ENCODE data around the gene SLAMF6.

The SLAMF6 gene

DNA sequence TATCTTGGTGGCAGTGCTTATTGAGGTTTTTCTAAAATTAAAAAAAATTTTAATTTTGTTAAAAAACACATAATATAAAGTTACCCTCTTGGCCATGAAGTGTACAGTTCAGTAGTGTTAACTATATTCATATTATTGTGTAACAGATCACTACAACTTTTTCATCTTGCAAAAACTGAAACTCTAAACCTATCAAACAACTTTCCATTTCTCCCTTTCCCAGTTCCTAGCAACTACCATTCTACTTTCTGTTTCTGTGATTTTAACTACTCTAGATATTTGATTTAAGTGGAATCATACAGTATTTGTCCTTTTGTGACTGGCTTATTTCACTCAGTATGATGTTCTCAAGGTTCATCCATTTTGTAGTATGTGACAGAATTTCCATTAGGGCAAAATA is 55.5 kb downstream of the SLAMF6 start:
- DNase-seq (ENCODE audit: low read depth, low spot score), result no peak

GRCh38 chr1:160466961-160467360 is 56.1 kb downstream of the SLAMF6 start:
- no peak for DNase-seq (ENCODE audit: low read depth, low spot score)

- DNase-seq (ENCODE audit: low read depth, low spot score), result no peak
Measured at GRCh38 chr1:160465123-160465522, 57.9 kb downstream of the SLAMF6 start.

DNA sequence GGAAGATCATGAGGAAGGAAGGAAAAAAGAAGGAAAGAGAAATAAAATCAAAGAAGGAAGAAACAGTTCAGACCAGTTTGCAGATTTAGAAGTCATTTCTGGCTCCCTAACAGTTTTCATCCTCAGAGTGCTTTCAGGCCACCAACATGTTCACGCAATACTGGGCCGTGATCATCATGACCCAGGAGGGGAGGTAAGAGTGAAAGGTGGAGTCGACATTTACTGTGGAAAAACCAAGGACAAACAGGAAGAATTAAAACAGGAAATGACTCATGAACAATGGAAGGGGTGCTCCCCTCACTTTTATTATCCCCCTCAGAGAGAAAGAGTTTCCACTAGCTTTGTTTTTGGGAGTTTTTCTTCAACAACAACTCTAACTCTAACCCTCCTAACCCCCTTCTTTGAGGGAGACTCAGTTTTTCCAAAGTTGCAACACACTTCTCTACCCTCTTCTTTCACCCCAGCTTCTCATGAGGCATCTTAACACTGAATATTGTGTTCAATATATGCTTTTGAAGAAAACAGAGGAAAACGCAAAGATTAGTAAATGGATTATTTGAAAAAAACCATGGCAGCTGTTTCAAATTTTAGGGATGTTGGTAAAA is 62.3 kb downstream of the SLAMF6 start:
- no peak for DNase-seq (ENCODE audit: low read depth, low spot score)

DNA sequence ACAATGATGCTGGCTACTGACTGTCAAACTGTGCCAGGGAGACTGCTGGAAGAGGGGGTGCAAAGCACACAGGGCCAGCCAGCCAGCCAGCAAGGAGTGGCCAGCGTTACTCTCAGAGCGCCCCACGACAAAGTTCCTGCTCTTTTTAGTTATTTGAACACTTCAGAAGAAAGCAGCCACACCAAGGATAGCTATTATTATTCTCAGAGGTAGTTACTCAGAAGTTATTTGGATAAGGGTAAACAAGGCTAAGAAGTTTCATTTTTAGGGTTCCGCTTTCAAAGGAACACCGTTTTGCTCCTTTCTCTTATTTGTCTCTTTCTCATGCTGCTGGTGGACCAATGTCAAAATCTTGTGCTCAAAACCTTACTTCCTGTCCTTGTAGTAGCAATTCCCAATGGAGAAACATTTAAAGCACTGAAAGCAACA is 62.8 kb downstream of the SLAMF6 start:
- DNase-seq (ENCODE audit: low read depth, low spot score), result no peak

- DNase-seq (ENCODE audit: low read depth, low spot score), result no peak
Measured at GRCh38 chr1:160459687-160460086, 63.4 kb downstream of the SLAMF6 start.

GRCh38 chr1:160459056-160459455 is 64.0 kb downstream of the SLAMF6 start:
- no peak for DNase-seq (ENCODE audit: low read depth, low spot score)

GRCh38 chr1:160455153-160455517 is 67.9 kb downstream of the SLAMF6 start:
- DNase-seq (ENCODE audit: low read depth, low spot score), result no peak

- DNase-seq (ENCODE audit: low read depth, low spot score), result no peak
Measured at GRCh38 chr1:160454371-160455152, 68.5 kb downstream of the SLAMF6 start.

DNA sequence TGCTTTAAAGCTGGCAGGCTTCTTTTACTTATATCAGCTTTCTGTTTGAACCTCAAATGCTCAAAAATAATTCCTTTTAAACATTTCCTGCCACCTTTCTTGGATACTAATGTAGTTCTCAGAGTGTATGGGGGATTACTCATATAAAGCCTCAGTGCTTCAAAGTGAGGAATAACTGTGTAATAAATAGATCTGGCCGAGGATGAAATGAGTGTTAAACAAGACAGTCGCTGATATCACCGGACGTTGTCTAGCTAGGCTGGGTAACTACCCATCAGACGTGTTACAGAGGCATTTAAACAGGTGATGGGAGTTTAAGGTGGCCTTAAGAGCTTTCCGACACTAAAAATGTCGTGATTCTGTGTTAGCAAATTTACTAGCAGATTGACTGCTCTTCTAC is 69.6 kb downstream of the SLAMF6 start:
- no peak for DNase-seq (ENCODE audit: low read depth, low spot score)

- no peak for DNase-seq (ENCODE audit: low read depth, low spot score)
Measured at GRCh38 chr1:160451859-160452232, 71.2 kb downstream of the SLAMF6 start.

DNA sequence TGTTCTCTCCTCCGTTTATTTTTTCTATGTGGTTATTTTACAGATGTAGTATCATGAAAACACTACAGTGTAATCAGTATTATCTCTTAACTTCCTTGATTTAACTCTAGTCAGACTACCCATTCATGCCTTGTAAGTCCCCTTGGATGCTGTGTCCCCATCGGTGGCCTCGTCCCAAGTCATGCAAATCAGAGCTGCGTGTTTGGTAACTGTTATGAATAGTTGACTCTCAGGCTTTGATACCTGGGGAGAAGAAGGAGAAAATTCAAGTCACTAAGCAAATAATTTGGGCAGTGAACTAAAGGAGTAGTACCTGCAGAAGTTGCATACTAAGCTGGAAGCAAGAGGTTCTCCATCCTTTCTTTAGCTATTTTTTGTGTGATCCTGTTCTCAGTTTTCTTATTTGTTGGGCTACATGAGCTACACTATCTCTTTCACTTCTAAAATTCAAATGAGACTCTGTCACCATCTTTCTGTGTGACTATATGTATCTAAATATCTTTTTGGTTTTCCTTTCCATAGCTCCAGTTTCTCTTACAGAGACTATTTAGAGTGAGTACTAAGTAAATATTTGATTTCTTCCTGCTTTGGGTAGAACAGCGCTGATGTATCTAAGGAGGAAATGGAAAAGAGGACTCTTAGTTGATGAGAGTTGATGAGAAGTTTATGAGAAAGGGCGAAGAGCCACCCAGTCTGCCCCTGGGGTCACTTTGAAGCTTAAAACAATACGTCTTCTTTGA is 71.8 kb downstream of the SLAMF6 start:
- DNase-seq (ENCODE audit: low read depth, low spot score), result no peak

- no peak for DNase-seq (ENCODE audit: low read depth, low spot score)
Measured at GRCh38 chr1:160449494-160449893, 73.6 kb downstream of the SLAMF6 start.

DNA sequence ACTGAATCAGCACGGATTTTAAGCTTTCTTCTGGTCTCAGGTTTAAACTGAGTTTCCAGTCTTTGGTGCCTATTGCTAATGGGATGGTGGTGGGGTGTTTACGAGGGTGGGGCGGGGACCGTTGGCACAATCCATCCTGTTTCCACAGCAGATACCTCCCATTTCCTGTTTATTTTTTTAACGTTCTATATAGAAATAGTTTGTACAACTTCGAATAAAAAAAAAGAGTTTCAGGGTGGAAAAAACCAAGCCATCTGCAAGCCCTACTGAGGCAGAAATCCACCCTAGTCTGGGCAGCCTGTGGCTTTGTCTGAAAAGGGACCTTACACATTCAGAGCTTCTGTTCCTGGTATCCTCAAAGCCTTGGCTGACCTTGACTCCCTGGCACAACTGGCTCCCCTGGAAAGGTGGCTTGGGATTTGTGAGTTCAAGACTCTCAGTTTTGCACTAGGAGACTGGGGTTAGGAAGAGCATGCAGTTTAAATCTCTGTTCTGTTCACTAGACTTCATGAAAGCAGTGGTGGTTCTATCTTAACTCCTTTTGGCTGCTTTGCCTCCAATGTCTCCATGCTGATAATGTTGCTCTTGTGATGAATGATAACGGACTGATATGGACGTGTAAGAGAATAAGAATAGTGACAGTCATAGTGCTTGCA is 76.0 kb downstream of the SLAMF6 start:
- DNase-seq (ENCODE audit: low read depth, low spot score), result no peak

DNA sequence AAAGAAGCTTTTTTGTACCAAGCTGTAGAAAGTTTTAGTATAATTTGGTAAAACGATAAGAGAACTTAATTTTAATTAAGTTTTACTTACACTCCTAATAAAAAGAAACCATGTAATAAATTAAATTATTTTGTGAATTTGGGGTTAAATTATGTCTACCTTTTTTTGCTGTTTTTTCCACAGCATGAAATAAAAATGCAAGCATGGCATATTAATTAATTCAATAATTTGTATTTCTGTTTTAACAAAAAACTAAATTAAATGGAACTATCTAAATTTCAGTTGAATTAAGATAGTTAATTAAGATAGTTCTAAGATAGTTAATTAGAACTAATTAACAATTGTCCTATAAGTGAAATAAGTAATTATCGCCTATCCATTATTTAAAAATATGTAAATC is 83.3 kb downstream of the SLAMF6 start:
- no peak for DNase-seq (ENCODE audit: low read depth, low spot score)

- no peak for DNase-seq (ENCODE audit: low read depth, low spot score)
Measured at GRCh38 chr1:160438935-160439334, 84.1 kb downstream of the SLAMF6 start.

DNA sequence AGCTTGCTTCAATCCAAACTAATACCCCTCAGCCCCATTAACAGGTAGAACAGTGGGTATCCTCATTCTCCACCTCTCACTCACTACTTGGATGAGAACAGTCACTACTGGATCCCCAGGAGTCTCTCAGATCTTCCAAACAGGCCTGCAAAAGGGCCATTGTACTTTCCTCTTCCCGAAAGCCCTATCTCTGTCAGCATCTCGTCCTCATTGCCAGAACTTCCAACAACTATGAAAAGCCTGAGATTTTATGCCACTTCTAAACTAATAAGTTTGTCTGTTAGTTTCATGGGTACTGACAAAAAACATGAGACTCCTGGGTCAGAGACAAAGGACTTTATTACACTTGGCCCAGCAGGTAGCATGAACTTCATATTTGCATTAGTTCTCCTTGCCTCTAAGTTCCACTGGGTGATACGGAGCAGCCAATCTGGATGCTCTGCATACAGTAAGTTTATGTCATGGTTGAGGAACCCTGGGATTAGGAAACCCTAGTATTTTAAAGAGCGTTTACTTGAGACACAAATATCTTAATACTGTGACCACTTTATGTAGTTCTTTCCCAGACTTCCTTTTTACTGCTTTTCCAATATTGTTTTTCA is 84.6 kb downstream of the SLAMF6 start:
- DNase-seq (ENCODE audit: low read depth, low spot score), result no peak

DNA sequence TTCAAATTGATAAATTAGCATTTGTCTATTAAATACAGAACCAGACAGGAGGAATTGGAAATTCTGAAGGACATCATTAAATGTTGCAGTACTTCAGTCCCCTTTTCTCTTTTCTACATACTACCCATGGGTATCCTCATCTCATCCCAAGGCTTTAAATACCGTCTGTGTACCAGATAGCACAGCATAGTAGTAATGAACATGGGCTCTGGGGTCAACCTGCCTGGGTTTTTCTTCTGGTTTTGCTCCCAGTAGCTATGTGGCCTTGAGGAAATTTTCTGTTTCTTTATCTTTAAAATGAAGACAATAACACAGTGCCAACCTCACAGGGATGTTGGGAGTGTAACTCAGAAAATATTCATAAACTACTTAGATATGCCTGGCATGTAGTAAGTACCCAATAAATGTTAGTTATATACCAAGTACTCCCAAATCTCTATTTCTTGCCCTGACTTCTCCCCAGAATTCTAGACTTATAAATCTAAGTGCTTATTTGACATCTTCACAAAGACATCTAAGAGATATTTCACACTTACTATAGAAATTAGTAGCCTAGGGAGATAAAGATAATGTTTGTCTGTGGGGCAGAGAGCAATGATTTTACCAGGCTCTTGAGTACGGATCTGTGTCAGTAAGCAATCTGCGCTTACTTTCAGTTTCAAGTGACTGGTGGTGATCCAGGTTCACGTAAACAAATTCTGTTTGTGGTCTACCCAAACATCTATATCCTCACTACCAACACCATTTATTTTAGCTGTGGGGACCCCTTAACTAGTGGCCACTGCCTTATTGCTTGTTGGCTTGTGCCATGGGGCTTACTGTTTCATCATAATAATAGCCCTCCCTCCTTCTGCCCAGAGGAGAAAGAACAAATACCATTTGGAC is 85.4 kb downstream of the SLAMF6 start:
- DNase-seq (ENCODE audit: low read depth, low spot score), result no peak

- DNase-seq (ENCODE audit: low read depth, low spot score), result no peak
Measured at GRCh38 chr1:160436966-160437365, 86.1 kb downstream of the SLAMF6 start.
